CD4-positive, alpha-beta memory T cell (primary cell): ENCODE measurements around the gene DOCK4. TPM values are rescaled to one million over a fixed set of nuclear protein-coding genes. Genes with fewer than 3 reads are reported as not detected.

ENCODE experiments used
- CTCF ChIA-PET: fragments of 350-600 bp; sonication (Branson Sonifier 250); formaldehyde crosslinking; loops from one replicate; lab custom pipeline; 2021; ENCODE audit warnings: inconsistent platforms; ENCODE audit not compliant: partially characterized antibody; lab: Charles Lee
- POLR2A ChIA-PET: fragments of 350-600 bp; sonication (Branson Sonifier 250); formaldehyde crosslinking; loops from one replicate; lab custom pipeline; 2021; ENCODE audit not compliant: partially characterized antibody; lab: Charles Lee
- DNase-seq, 5 donors: peaks; one replicate each; pipeline versions ENCODE4 v3.0.0 to v3.0.0-alpha.2; 2020 to 2022; ENCODE audit warnings: mixed read lengths in 1 of 5
- H3K27ac ChIP-seq: one replicate; pipeline ENCODE4 v1.7.0; 2013; ENCODE audit warnings: low read depth, low read length
- H3K27me3 ChIP-seq: 2 replicates; pipeline ENCODE4 v1.7.0; 2013; ENCODE audit warnings: mild to moderate bottlenecking, low read length, moderate library complexity; ENCODE audit not compliant: insufficient read depth
- H3K36me3 ChIP-seq: 2 replicates; pipeline ENCODE4 v1.7.0; 2013; ENCODE audit warnings: mild to moderate bottlenecking, low read length, moderate library complexity; ENCODE audit not compliant: insufficient read depth
- H3K4me1 ChIP-seq: 2 replicates; pipeline ENCODE4 v1.7.0; 2013; ENCODE audit warnings: mild to moderate bottlenecking, low read length, moderate library complexity; ENCODE audit not compliant: insufficient read depth
- H3K4me3 ChIP-seq, 2 donors: one replicate each; pipeline ENCODE4 v1.7.0; 2013; ENCODE audit warnings: low read length in 2 of 2, mild to moderate bottlenecking in 1 of 2
- H3K9me3 ChIP-seq, 2 donors: one replicate each; pipeline ENCODE4 v1.7.0; 2013; ENCODE audit warnings: low read length in 2 of 2, control low read depth in 1 of 2; ENCODE audit not compliant: control insufficient read depth in 1 of 2
- H3K27ac Mint-ChIP-seq, 7 donors: one replicate each; pipeline ENCODE4 v1.8.0; 2020 to 2021; ENCODE audit warnings: mixed read lengths in 7 of 7, mild to moderate bottlenecking in 6 of 7, inconsistent platforms in 3 of 7, moderate library complexity in 3 of 7
- H3K27me3 Mint-ChIP-seq, 2 donors: one replicate each; pipeline ENCODE4 v1.8.0; 2020 to 2021; ENCODE audit warnings: mixed read lengths in 2 of 2
- H3K36me3 Mint-ChIP-seq, 2 donors: one replicate each; pipeline ENCODE4 v1.8.0; 2020 to 2021; ENCODE audit warnings: mixed read lengths in 2 of 2, inconsistent platforms in 1 of 2, mild to moderate bottlenecking in 1 of 2
- H3K4me1 Mint-ChIP-seq, 4 donors: one replicate each; pipeline ENCODE4 v1.8.0; 2020 to 2021; ENCODE audit warnings: mixed read lengths in 4 of 4, mild to moderate bottlenecking in 1 of 4
- H3K4me3 Mint-ChIP-seq, 8 donors: one replicate each; pipeline ENCODE4 v1.8.0; 2020 to 2021; ENCODE audit warnings: mixed read lengths in 8 of 8, mild to moderate bottlenecking in 7 of 8, moderate library complexity in 6 of 8, inconsistent platforms in 3 of 8
- H3K9me3 Mint-ChIP-seq, 8 donors: one replicate each; pipeline ENCODE4 v1.8.0; 2020 to 2021; ENCODE audit warnings: mixed read lengths in 8 of 8, mild to moderate bottlenecking in 5 of 8, inconsistent platforms in 3 of 8, moderate library complexity in 1 of 8
- intact Hi-C: fragments of 100-400 bp; cut with micrococcal nuclease; formaldehyde crosslinking; loops from one replicate; pipeline ENCODE4 v1.15.1; 2023
- polyA plus RNA-seq, 2 donors: library from polyadenylated mRNA; unstranded; fragments of 300-500 nt; fragmentation: Illumina TruSeq; gene quantifications; one replicate each; pipeline ENCODE4 v1.2.3, GENCODE V29; 2021
- total RNA-seq, 2 experiments: library from RNA; stranded (reverse); gene quantifications; one replicate each; pipeline ENCODE4 v1.2.3, GENCODE V29; 2021

DOCK4 gene
- total and polyA plus RNA-seq, 4 experiments from 2014 or later, result 0.47 to 1.5 (median 1.2) TPM; not detected in 1

- Mint-ChIP-seq H3K36me3 (no peaks in the 10 kb centered on the region), H3K27me3 (peaks cover 0 to 2% of the 10 kb centered on the region in 2 donors), H3K4me1 (no peaks in the 10 kb centered on the region), H3K9me3 (peaks cover 0 to 2% (median 0%) of the 10 kb centered on the region in 8 donors), H3K27ac (no peak overlapping the region), H3K4me3 (no peak overlapping the region)
- Histone ChIP-seq H3K36me3 (no peaks in the 10 kb centered on the region), H3K4me3 (no peak overlapping the region), H3K27ac (no peak overlapping the region), H3K27me3 (no peaks in the 10 kb centered on the region), H3K9me3 (no peaks in the 10 kb centered on the region), H3K4me1 (no peaks in the 10 kb centered on the region)
- ChIA-PET POLR2A (no interaction called here), CTCF (no interaction called here)
- intact Hi-C loops, result no loop called here
- no peak for DNase-seq
Observed at GRCh38 chr7:111678986-111679385, 527.2 kb downstream of the DOCK4 start.

- Histone ChIP-seq H3K4me3 (no peak overlapping the region), H3K36me3 (no peaks in the 10 kb centered on the region), H3K27me3 (no peaks in the 10 kb centered on the region), H3K27ac (no peak overlapping the region), H3K4me1 (no peaks in the 10 kb centered on the region), H3K9me3 (no peaks in the 10 kb centered on the region)
- Mint-ChIP-seq H3K4me1 (no peaks in the 10 kb centered on the region), H3K4me3 (no peak overlapping the region), H3K27me3 (peaks cover 3 to 4% of the 10 kb centered on the region in 2 donors), H3K9me3 (peaks cover 0 to 2% (median 0%) of the 10 kb centered on the region in 8 donors), H3K36me3 (no peaks in the 10 kb centered on the region), H3K27ac (no peak overlapping the region)
- ChIA-PET CTCF (no interaction called here), POLR2A (no interaction called here)
- intact Hi-C loops, result no loop called here
- DNase-seq, result no peak
Observed at GRCh38 chr7:111678281-111678680, 527.9 kb downstream of the DOCK4 start.

GRCh38 chr7:111677848-111678247 lies 528.4 kb downstream of the DOCK4 start:
- H3K9me3 Mint-ChIP-seq, result peaks cover 0 to 2% (median 0%) of the 10 kb centered on the region in 8 donors
- Histone ChIP-seq H3K27ac (no peak overlapping the region), H3K4me3 (no peak overlapping the region), H3K27me3 (no peaks in the 10 kb centered on the region), H3K4me1 (no peaks in the 10 kb centered on the region), H3K36me3 (no peaks in the 10 kb centered on the region), H3K9me3 (no peaks in the 10 kb centered on the region)
- DNase-seq, result no peak
- POLR2A ChIA-PET, result no interaction called here
- H3K27me3 Mint-ChIP-seq, result peaks cover 3 to 4% of the 10 kb centered on the region in 2 donors
- no peaks in the 10 kb centered on the region for H3K4me1 Mint-ChIP-seq
- CTCF ChIA-PET, result no interaction called here
- H3K4me3 Mint-ChIP-seq, result no peak overlapping the region
- no peak overlapping the region for H3K27ac Mint-ChIP-seq
- intact Hi-C loops, result no loop called here
- no peaks in the 10 kb centered on the region for H3K36me3 Mint-ChIP-seq

- H3K9me3 ChIP-seq, result no peaks in the 10 kb centered on the region
- H3K4me3 Mint-ChIP-seq, result no peak overlapping the region
- H3K9me3 Mint-ChIP-seq, result peaks cover 0 to 2% (median 0%) of the 10 kb centered on the region in 8 donors
- DNase-seq, result no peak
- no peaks in the 10 kb centered on the region for H3K36me3 Mint-ChIP-seq
- H3K27ac Mint-ChIP-seq, result no peak overlapping the region
- H3K27me3 Mint-ChIP-seq, result peaks cover 4 to 6% of the 10 kb centered on the region in 2 donors
- intact Hi-C loops, result no loop called here
- H3K4me1 Mint-ChIP-seq, result no peaks in the 10 kb centered on the region
- ChIA-PET POLR2A (interaction anchor here (0.6 kb wide), 1 partner anchor 1384 kb away, joined by 3 read pairs; no protein-coding TSS in a partner anchor), CTCF (interaction anchor here (1.1 kb wide), 1 partner anchor 60 kb away, joined by 3 read pairs; no protein-coding TSS in a partner anchor)
- no peak overlapping the region for H3K4me3 ChIP-seq
- H3K27me3 ChIP-seq, result no peaks in the 10 kb centered on the region
- no peaks in the 10 kb centered on the region for H3K4me1 ChIP-seq
- H3K27ac ChIP-seq, result no peak overlapping the region
- no peaks in the 10 kb centered on the region for H3K36me3 ChIP-seq
Observed at GRCh38 chr7:111676811-111677210, 529.4 kb downstream of the DOCK4 start.

Other genes starting within 250 kb of the DOCK4 start
- gene ZNF277, start 296 bp upstream of the DOCK4 start, total RNA-seq, result 10 to 100 TPM; 31.0 to 31.4 TPM
- gene ZNF277, start 296 bp upstream of the DOCK4 start, polyA plus RNA-seq, result 10 to 100 TPM; 19.7 to 20.7 TPM
- 10 to 100 TPM; 54.2 to 57.0 TPM for gene IFRD1, start 244.1 kb upstream of the DOCK4 start, total RNA-seq
- gene IFRD1, start 244.1 kb upstream of the DOCK4 start, polyA plus RNA-seq, result 10 to 100 TPM; 19.8 to 33.0 TPM